ENCODE measurements around the gene NFATC2IP. TPM values are rescaled to one million over a fixed set of nuclear protein-coding genes. Genes with fewer than 3 reads are reported as not detected.

NFATC2IP gene
- total RNA-seq, 1 donor from 2014 or later = 36.3 TPM

GRCh38 chr16:28927815-28928214, 22.9 kb upstream of the NFATC2IP start:
- H3K36me3 ChIP-seq = no peaks in the 10 kb centered on the region
- H3K4me1 ChIP-seq = peaks cover 7% of the 10 kb centered on the region
- H3K4me3 ChIP-seq = no peak overlapping the region
- H3K27ac ChIP-seq = no peak overlapping the region
- DNase-seq = no peak
- no peaks in the 10 kb centered on the region for H3K9me3 ChIP-seq
- no peak for TF ChIP-seq CTCF (IDR thresholded peaks at IDR 0.05)
- intact Hi-C loops (cut with DNase I) = loop anchor here (10.0 kb wide), 1 partner anchor 53 kb away; the partner anchor contains the start of gene ATP2A1
- no peak for ATAC-seq
- no peaks in the 10 kb centered on the region for H3K27me3 ChIP-seq

GRCh38 chr16:28930203-28930602, 20.5 kb upstream of the NFATC2IP start:
- intact Hi-C loops (cut with DNase I) = no loop called here
- TF ChIP-seq CTCF (IDR thresholded peaks at IDR 0.05) = no peak

GRCh38 chr16:28930652-28931051, 20.1 kb upstream of the NFATC2IP start:
- intact Hi-C loops (cut with DNase I) = no loop called here
- Histone ChIP-seq H3K27ac (no peak overlapping the region), H3K27me3 (no peaks in the 10 kb centered on the region), H3K9me3 (no peaks in the 10 kb centered on the region), H3K4me1 (no peaks in the 10 kb centered on the region), H3K4me3 (no peak overlapping the region), H3K36me3 (no peaks in the 10 kb centered on the region)
- no peak for TF ChIP-seq CTCF (IDR thresholded peaks at IDR 0.05)
- no peak for ATAC-seq
- no peak for DNase-seq

More at GRCh38 chr16:28930203-28930602, 20.5 kb upstream of the NFATC2IP start:
- Histone ChIP-seq H3K4me3 (no peak overlapping the region), H3K36me3 (no peaks in the 10 kb centered on the region), H3K4me1 (no peaks in the 10 kb centered on the region), H3K27me3 (no peaks in the 10 kb centered on the region), H3K27ac (no peak overlapping the region), H3K9me3 (no peaks in the 10 kb centered on the region)
- ATAC-seq (no peak), DNase-seq (no peak)

- Histone ChIP-seq H3K9me3 (no peaks in the 10 kb centered on the region), H3K27ac (no peak within 1 kb of the TSS), H3K27me3 (no peaks in the 10 kb centered on the region), H3K4me1 (no peaks in the 10 kb centered on the region), H3K4me3 (no peak within 1 kb of the TSS), H3K36me3 (no peaks in the 10 kb centered on the region)
- DNase-seq = no peak
- TF ChIP-seq CTCF (IDR thresholded peaks at IDR 0.05) = no peak
- ATAC-seq = no peak
- intact Hi-C loops (cut with DNase I) = no loop called here
Measured at GRCh38 chr16:28931801-28932225, 18.9 kb upstream of the NFATC2IP start, which contains the start of gene CD19. TSS of gene CD19 (plus strand) at chr16:28931971. CDS start at chr16:28932001, 30 bp downstream.

GRCh38 chr16:28932339-28933141, 18.2 kb upstream of the NFATC2IP start:
- H3K27me3 ChIP-seq = no peaks in the 10 kb centered on the region
- no peaks in the 10 kb centered on the region for H3K4me1 ChIP-seq
- no peak overlapping the region for H3K27ac ChIP-seq
- DNase-seq (no peak), ATAC-seq (no peak)
- H3K9me3 ChIP-seq = no peaks in the 10 kb centered on the region
- intact Hi-C loops (cut with DNase I) = no loop called here
- H3K36me3 ChIP-seq = no peaks in the 10 kb centered on the region
- H3K4me3 ChIP-seq = no peak overlapping the region
- TF ChIP-seq CTCF (IDR thresholded peaks at IDR 0.05) = no peak
